Esophagus muscularis mucosa (tissue), 4 donors: ENCODE results near the gene DCAF8. TPM values are rescaled to one million over a fixed set of nuclear protein-coding genes. Genes with fewer than 3 reads are reported as not detected.

Experiments used
- DNase-seq: peaks from one replicate; pipeline ENCODE4 v3.0.0-alpha.2; 2017; ENCODE audit errors: extremely low spot score
- H3K27ac ChIP-seq, 4 donors: fragments of 200-600 bp; sonication (generic); replicated peaks in 1 of 4; 1 replicate in 3 of 4; 2 replicates in 1 of 4; pipeline ENCODE4 v1.5.1; 2016 to 2019; ENCODE audit warnings: mild to moderate bottlenecking in 1 of 4
- H3K27me3 ChIP-seq, 4 donors: fragments of 200-600 bp; sonication (generic); one replicate each; pipeline versions ENCODE4 v1.5.1 to v1.6.0; 2016 to 2019
- H3K36me3 ChIP-seq, 4 donors: fragments of 200-600 bp; sonication (generic); one replicate each; pipeline ENCODE4 v1.5.1; 2016 to 2019
- H3K4me1 ChIP-seq, 4 donors: fragments of 200-600 bp; sonication (generic); one replicate each; pipeline ENCODE4 v1.5.1; 2016 to 2019
- H3K4me3 ChIP-seq, 4 donors: fragments of 200-600 bp; sonication (generic); 1 replicate in 2 of 4; 2 replicates in 2 of 4; pipeline ENCODE4 v1.5.1; 2016 to 2019; ENCODE audit warnings: mild to moderate bottlenecking in 4 of 4, moderate library complexity in 1 of 4
- H3K9me3 ChIP-seq, 4 donors: fragments of 200-600 bp; sonication (generic); 1 replicate in 3 of 4; 2 replicates in 1 of 4; pipeline ENCODE4 v1.5.1; 2016 to 2019
- CTCF ChIP-seq, 3 experiments: fragments of 200-600 bp in 2 of 3; fragments of 450-650 bp in 1 of 3; sonication (generic) in 2 of 3; IDR thresholded peaks; one replicate each; pipeline ENCODE4 v1.5.1; 2017 to 2019; ENCODE audit warnings: antibody characterized with exemption in 3 of 3, mild to moderate bottlenecking in 2 of 3, moderate library complexity in 1 of 3
- EP300 ChIP-seq: sonication (generic); formaldehyde crosslinking; IDR thresholded peaks from one replicate; pipeline ENCODE4 v1.6.1; 2017; ENCODE audit warnings: antibody characterized with exemption
- POLR2A ChIP-seq: fragments of 450-650 bp; IDR thresholded peaks from one replicate; pipeline ENCODE4 v1.6.1; 2017; ENCODE audit warnings: antibody characterized with exemption, moderate library complexity, mild to moderate bottlenecking, low read depth
- POLR2AphosphoS5 ChIP-seq, 2 donors: sonication (generic); formaldehyde crosslinking; IDR thresholded peaks; one replicate each; pipeline ENCODE4 v1.6.1; 2017; ENCODE audit warnings: antibody characterized with exemption in 2 of 2
- WGBS: methylation state at CpG from one replicate; pipeline ENCODE4 v1.1.5; 2018; 5-methylcytosine and 5-hydroxymethylcytosine counted together
- intact Hi-C: fragments of 100-400 bp; cut with DNase I; formaldehyde crosslinking; loops from one replicate; pipeline ENCODE4 v1.15.1; 2023
- total RNA-seq, 4 donors: library from RNA; depleted of rRNA; stranded (reverse); fragments of >200 nt; gene quantifications; one replicate each; pipeline versions ENCODE4 v1.1.0 to v1.2.1, GENCODE V29; 2016

Gene DCAF8
- total RNA-seq, 4 donors from 2014 or later, result 111 to 191 (median 172) TPM

DNA sequence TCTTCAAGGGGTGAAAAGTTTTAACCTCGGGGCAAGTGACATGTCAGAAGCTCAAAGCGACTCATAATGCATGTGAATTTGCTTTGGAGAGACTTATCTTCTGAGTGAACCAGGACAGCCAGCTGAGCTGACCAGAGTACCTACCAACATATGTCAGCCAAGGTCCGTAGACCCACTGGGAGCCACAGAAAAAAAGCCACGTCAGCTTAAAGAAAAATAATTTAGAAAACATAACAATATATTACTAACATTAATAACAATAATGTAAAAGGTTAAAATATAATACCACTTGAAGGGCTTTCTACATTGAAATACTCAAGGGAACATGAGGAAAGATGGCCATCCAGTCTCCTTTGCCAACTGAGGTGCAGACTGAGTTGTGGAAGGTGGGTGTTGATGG lies 15.6 kb upstream of the DCAF8 start:
- intact Hi-C loops, result no loop called here
- DNase-seq, result no peak
- Histone ChIP-seq H3K27ac (no peak overlapping the region), H3K4me1 (peaks cover under 1 to 16% (median 7%) of the 10 kb centered on the region in 4 donors), H3K27me3 (no peaks in the 10 kb centered on the region), H3K9me3 (no peaks in the 10 kb centered on the region), H3K36me3 (peaks cover 56 to 72% (median 62%) of the 10 kb centered on the region in 4 donors), H3K4me3 (no peak overlapping the region)
- WGBS, result 87% methylated on average over 4 of the region's 4 CpGs
- TF ChIP-seq POLR2AphosphoS5 (IDR thresholded peaks at IDR 0.05), result no peak
- no peak for TF ChIP-seq CTCF (IDR thresholded peaks at IDR 0.05)
- no peak for TF ChIP-seq EP300
- no peak for TF ChIP-seq POLR2A

GRCh38 chr1:160277330-160277729 lies 15.0 kb upstream of the DCAF8 start:
- H3K4me3 ChIP-seq, result no peak overlapping the region
- intact Hi-C loops, result no loop called here
- H3K4me1 ChIP-seq, result peaks cover 0 to 10% (median 6%) of the 10 kb centered on the region in 4 donors
- peaks cover 51 to 66% (median 58%) of the 10 kb centered on the region in 4 donors for H3K36me3 ChIP-seq
- DNase-seq, result no peak
- H3K9me3 ChIP-seq, result no peaks in the 10 kb centered on the region
- 87% methylated on average over 2 of the region's 2 CpGs for WGBS
- TF ChIP-seq POLR2AphosphoS5 (IDR thresholded peaks at IDR 0.05), result no peak
- no peak for TF ChIP-seq POLR2A
- no peak for TF ChIP-seq CTCF (IDR thresholded peaks at IDR 0.05)
- no peak for TF ChIP-seq EP300
- H3K27ac ChIP-seq, result no peak overlapping the region
- H3K27me3 ChIP-seq, result no peaks in the 10 kb centered on the region

- WGBS, result 93% methylated on average over 1 of the region's 1 CpG
- no peak overlapping the region for H3K27ac ChIP-seq
Measured at GRCh38 chr1:160271025-160271424, 8.7 kb upstream of the DCAF8 start.

DNA sequence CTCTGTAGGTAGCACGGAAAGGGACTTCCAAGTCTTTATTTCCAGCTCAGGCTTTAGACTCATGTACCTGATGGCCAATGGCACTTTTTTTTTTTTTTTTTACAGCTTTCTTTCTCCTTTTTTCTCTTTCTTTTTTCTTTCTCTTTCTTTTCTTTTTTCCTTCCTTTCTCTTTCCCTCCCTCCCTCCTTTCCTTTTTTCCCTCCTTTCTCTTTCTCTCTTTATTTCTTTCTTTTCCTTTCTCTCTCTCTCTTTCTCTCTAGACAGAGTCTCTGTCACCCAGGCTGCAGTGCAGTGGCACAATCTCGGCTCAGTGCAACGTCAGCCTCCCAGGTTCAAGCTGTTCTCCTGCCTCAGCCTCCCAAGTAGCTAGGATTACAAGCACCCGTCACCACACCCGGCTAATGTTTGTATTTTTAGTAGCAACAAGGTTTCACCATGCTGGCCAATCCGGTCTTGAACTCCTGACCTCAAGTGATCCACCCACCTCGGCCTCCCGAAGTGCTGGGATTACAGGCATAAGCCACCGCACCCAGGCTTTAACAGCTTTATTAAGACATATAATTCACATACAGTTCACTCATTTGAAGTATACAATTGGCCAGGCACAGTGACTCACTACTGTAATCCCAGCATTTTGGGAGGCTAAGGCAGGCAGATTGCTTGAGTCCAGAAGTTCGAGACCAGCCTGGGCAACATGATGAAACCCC lies 5.1 kb upstream of the DCAF8 start:
- H3K4me1 ChIP-seq, result peaks cover 4 to 6% (median 5%) of the 10 kb centered on the region in 4 donors
- WGBS, result 83% methylated on average over 9 of the region's 10 CpGs
- intact Hi-C loops, result no loop called here
- H3K4me3 ChIP-seq, result no peak overlapping the region
- no peak for DNase-seq
- H3K36me3 ChIP-seq, result no peaks in the 10 kb centered on the region
- no peaks in the 10 kb centered on the region for H3K27me3 ChIP-seq
- no peak overlapping the region for H3K27ac ChIP-seq
- TF ChIP-seq EP300 (no peak), POLR2AphosphoS5 (IDR thresholded peaks at IDR 0.05) (no peak), POLR2A (no peak), CTCF (IDR thresholded peaks at IDR 0.05) (no peak)
- H3K9me3 ChIP-seq, result no peaks in the 10 kb centered on the region

More at GRCh38 chr1:160271025-160271424, 8.7 kb upstream of the DCAF8 start:
- Histone ChIP-seq H3K9me3 (no peaks in the 10 kb centered on the region), H3K4me3 (no peak overlapping the region), H3K36me3 (peaks cover 0 to 3% (median 0%) of the 10 kb centered on the region in 4 donors), H3K4me1 (no peaks in the 10 kb centered on the region), H3K27me3 (no peaks in the 10 kb centered on the region)
- intact Hi-C loops, result no loop called here
- TF ChIP-seq EP300 (no peak), CTCF (IDR thresholded peaks at IDR 0.05) (no peak), POLR2AphosphoS5 (IDR thresholded peaks at IDR 0.05) (no peak), POLR2A (no peak)
- no peak for DNase-seq
